Activated naive CD8-positive, alpha-beta T cell (primary cell): ENCODE data around the gene EXOSC7.

ENCODE experiments used
- H3K27ac Mint-ChIP-seq: one replicate; pipeline ENCODE4 v1.8.0; 2021; ENCODE audit warnings: mixed read lengths
- H3K27me3 Mint-ChIP-seq: one replicate; pipeline ENCODE4 v1.8.0; 2021; ENCODE audit warnings: mixed read lengths
- H3K36me3 Mint-ChIP-seq: one replicate; pipeline ENCODE4 v1.8.0; 2021; ENCODE audit warnings: mixed read lengths
- H3K4me1 Mint-ChIP-seq: one replicate; pipeline ENCODE4 v1.8.0; 2021; ENCODE audit warnings: low read depth, mixed read lengths
- H3K4me3 Mint-ChIP-seq: one replicate; pipeline ENCODE4 v1.8.0; 2021; ENCODE audit warnings: mild to moderate bottlenecking, mixed read lengths
- H3K9me3 Mint-ChIP-seq: one replicate; pipeline ENCODE4 v1.8.0; 2021; ENCODE audit warnings: low read depth, mixed read lengths

EXOSC7 gene

GRCh38 chr3:45012577-45012976, 36.5 kb downstream of the EXOSC7 start:
- H3K4me1 Mint-ChIP-seq: peaks cover 4% of the 10 kb centered on the region

GRCh38 chr3:45016916-45017315, 40.9 kb downstream of the EXOSC7 start:
- no peak overlapping the region for H3K27ac Mint-ChIP-seq
- no peaks in the 10 kb centered on the region for H3K9me3 Mint-ChIP-seq
- H3K4me1 Mint-ChIP-seq: peaks cover 19% of the 10 kb centered on the region
- no peak overlapping the region for H3K4me3 Mint-ChIP-seq
- H3K27me3 Mint-ChIP-seq: no peaks in the 10 kb centered on the region
- H3K36me3 Mint-ChIP-seq: peaks cover 16% of the 10 kb centered on the region

More at GRCh38 chr3:45012577-45012976, 36.5 kb downstream of the EXOSC7 start:
- H3K4me3 Mint-ChIP-seq: no peak overlapping the region
- H3K27me3 Mint-ChIP-seq: no peaks in the 10 kb centered on the region
- peaks cover 14% of the 10 kb centered on the region for H3K36me3 Mint-ChIP-seq
- no peaks in the 10 kb centered on the region for H3K9me3 Mint-ChIP-seq
- H3K27ac Mint-ChIP-seq: peak overlapping the region; percentile 43

DNA sequence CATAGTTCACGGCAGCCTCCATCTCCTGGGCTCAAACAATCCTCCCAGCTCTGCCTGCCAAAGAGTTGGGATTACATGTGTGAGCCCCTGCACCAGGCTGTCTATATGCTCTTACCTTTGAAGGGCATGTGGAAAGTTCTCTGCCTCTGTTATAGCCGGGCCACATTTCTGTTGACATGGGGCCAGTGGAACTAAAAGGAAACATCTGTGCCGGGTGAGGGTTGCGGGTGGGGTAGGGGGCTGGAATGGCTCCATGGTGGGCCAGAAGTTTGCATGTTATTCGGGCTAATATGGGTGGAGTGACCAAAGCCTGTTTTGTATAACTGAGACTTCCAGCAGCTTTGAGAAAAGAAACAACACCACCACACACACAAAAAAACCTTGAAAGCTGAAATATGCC, 41.8 kb downstream of the EXOSC7 start:
- peaks cover 12% of the 10 kb centered on the region for H3K36me3 Mint-ChIP-seq
- no peaks in the 10 kb centered on the region for H3K27me3 Mint-ChIP-seq
- H3K9me3 Mint-ChIP-seq: no peaks in the 10 kb centered on the region
- no peak overlapping the region for H3K4me3 Mint-ChIP-seq
- H3K4me1 Mint-ChIP-seq: peaks cover 19% of the 10 kb centered on the region
- H3K27ac Mint-ChIP-seq: no peak overlapping the region

DNA sequence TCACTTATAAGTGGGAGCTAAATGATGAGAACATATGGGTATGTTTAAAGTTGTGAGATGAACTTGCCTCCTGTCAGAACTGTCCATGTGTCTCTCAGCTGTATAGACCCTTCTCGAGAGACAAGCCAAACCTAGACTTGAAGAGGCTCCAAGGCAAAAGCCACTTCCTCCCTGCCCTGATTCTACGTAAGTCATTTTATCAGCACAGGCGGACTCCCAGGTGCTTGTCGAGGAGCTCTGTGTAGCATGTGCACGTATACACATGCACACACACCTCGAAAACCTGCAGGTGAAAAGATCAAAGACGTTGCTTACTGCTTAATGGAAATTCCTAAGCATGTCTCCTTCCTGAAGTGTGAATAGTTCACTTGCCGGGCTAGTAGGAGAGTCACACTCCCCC, 44.5 kb downstream of the EXOSC7 start:
- peaks cover 10% of the 10 kb centered on the region for H3K36me3 Mint-ChIP-seq
- no peak overlapping the region for H3K4me3 Mint-ChIP-seq
- peaks cover 19% of the 10 kb centered on the region for H3K4me1 Mint-ChIP-seq
- H3K27ac Mint-ChIP-seq: peak overlapping the region; percentile 29
- H3K9me3 Mint-ChIP-seq: no peaks in the 10 kb centered on the region
- no peaks in the 10 kb centered on the region for H3K27me3 Mint-ChIP-seq

- H3K4me1 Mint-ChIP-seq: peaks cover 20% of the 10 kb centered on the region
- no peaks in the 10 kb centered on the region for H3K9me3 Mint-ChIP-seq
- H3K27ac Mint-ChIP-seq: no peak overlapping the region
- H3K36me3 Mint-ChIP-seq: peaks cover 8% of the 10 kb centered on the region
- no peaks in the 10 kb centered on the region for H3K27me3 Mint-ChIP-seq
- no peak overlapping the region for H3K4me3 Mint-ChIP-seq
Measured at GRCh38 chr3:45021524-45022297, 45.7 kb downstream of the EXOSC7 start.

GRCh38 chr3:45023675-45024074, 47.6 kb downstream of the EXOSC7 start:
- Mint-ChIP-seq H3K36me3 (peaks cover 4% of the 10 kb centered on the region), H3K27ac (no peak overlapping the region), H3K4me3 (no peak overlapping the region), H3K9me3 (no peaks in the 10 kb centered on the region), H3K27me3 (no peaks in the 10 kb centered on the region), H3K4me1 (peaks cover 20% of the 10 kb centered on the region)

DNA sequence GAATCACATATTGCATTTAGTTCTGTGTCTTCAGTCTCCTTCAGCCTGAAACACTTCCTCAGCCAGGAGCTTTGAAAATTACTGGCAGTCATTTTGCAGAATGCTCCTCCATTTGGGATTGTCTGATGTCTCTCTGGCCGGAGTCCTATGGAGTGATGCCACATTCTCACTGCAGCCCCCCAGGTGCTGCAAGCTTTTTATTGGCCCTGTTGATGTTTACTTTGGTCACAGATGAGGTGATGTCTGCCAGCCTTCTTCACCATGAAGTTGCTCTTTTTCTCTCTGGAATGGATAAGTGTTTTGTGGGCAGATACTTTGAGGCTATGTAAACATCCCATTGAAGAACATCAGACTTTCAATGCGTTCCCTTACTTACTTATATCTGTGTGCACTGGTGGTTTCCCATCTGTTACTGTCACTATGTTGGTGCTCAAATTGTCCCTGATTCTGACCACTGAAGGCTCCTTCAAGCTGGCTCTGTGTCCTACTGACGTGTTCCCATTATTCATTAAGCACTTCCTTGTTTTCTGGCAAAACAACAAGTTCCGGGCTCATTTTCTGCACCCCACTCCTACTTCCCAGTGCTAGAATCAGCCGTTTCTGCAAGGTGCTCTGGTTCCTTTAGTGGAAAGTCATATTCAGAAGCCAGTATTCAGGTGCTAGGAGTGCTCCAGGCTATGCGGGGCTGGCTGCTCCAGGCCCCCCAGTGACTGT, 48.7 kb downstream of the EXOSC7 start:
- Mint-ChIP-seq H3K27ac (no peak overlapping the region), H3K4me3 (no peak overlapping the region), H3K4me1 (peaks cover 18% of the 10 kb centered on the region), H3K9me3 (no peaks in the 10 kb centered on the region), H3K27me3 (no peaks in the 10 kb centered on the region), H3K36me3 (peaks cover 3% of the 10 kb centered on the region)

DNA sequence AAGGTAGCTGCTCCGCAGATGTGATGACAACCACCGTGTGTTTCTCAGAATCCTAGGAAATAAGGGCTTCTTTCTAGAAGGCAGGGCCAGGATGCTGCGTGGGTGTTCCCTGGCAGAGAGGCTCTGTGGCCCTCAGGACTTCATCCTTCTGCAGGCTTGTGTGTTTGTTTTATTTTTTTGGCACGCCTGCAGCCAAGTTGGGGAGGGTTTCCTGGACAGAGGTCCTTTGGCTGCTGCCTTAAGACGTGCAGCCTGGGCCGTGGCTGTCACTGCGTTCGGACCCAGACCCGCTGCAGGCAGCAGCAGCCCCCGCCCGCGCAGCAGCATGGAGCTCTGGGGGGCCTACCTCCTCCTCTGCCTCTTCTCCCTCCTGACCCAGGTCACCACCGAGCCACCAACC, 50.0 kb downstream of the EXOSC7 start, which contains the start of gene CLEC3B:
CLEC3B (plus strand) TSS at position 266 of the 400 bp plus-strand sequence; CDS start at position 326, 60 bp downstream.
- Mint-ChIP-seq H3K36me3 (no peaks in the 10 kb centered on the region), H3K4me3 (no peak within 1 kb of the TSS), H3K27ac (no peak within 1 kb of the TSS), H3K9me3 (no peaks in the 10 kb centered on the region), H3K27me3 (no peaks in the 10 kb centered on the region), H3K4me1 (peaks cover 7% of the 10 kb centered on the region)

DNA sequence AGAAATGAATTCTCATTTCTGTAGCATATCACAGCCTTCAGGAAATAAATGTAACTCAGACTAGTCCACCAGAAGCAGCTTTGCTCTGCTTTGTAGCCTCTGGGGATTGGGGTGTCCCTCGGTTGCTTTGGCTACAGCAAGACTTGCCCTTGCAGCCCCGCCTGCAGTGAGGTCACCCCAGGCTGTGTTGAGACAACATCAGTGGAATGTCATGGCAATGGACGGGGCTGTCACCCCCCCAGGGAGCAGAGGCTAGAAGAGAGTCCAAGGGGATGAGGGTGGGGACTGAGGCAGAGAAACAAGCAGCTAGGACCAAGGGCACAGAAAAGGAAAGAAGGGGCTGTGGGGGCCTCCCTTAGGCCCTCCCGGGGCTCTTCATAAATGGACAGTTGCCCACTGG, 50.9 kb downstream of the EXOSC7 start:
- H3K4me3 Mint-ChIP-seq: no peak overlapping the region
- peaks cover 1% of the 10 kb centered on the region for H3K4me1 Mint-ChIP-seq
- no peak overlapping the region for H3K27ac Mint-ChIP-seq
- no peaks in the 10 kb centered on the region for H3K36me3 Mint-ChIP-seq
- H3K9me3 Mint-ChIP-seq: no peaks in the 10 kb centered on the region
- H3K27me3 Mint-ChIP-seq: no peaks in the 10 kb centered on the region

- Mint-ChIP-seq H3K4me1 (peaks cover 1% of the 10 kb centered on the region), H3K36me3 (no peaks in the 10 kb centered on the region), H3K27ac (no peak overlapping the region), H3K27me3 (peaks cover 3% of the 10 kb centered on the region), H3K4me3 (no peak overlapping the region), H3K9me3 (no peaks in the 10 kb centered on the region)
Measured at GRCh38 chr3:45027441-45027840, 51.4 kb downstream of the EXOSC7 start.

GRCh38 chr3:45029216-45029615, 53.2 kb downstream of the EXOSC7 start:
- H3K27ac Mint-ChIP-seq: no peak overlapping the region
- H3K4me1 Mint-ChIP-seq: peaks cover 3% of the 10 kb centered on the region
- H3K36me3 Mint-ChIP-seq: no peaks in the 10 kb centered on the region
- no peak overlapping the region for H3K4me3 Mint-ChIP-seq
- H3K27me3 Mint-ChIP-seq: peaks cover 6% of the 10 kb centered on the region
- H3K9me3 Mint-ChIP-seq: no peaks in the 10 kb centered on the region

DNA sequence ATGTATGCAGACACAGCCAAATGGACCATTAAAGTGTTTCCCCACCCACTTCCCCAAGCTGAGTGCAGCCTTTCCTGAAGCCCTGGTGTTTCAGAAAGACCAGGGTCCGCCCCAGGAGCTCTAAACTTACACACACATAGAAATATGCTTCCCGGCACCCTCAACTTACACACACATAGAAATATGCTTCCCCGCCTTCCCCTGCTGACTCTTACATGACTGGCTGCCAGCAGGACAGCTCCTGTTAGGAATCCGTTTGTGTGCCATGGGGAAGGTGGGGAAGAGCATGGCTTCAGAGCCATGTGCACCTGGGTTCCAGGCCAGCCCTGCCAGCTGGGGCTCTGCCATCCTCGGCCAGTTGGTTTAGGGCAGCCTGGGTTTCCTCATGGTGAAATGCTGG, 53.6 kb downstream of the EXOSC7 start:
- H3K27ac Mint-ChIP-seq: no peak overlapping the region
- H3K36me3 Mint-ChIP-seq: no peaks in the 10 kb centered on the region
- peaks cover 8% of the 10 kb centered on the region for H3K27me3 Mint-ChIP-seq
- H3K9me3 Mint-ChIP-seq: no peaks in the 10 kb centered on the region
- no peak overlapping the region for H3K4me3 Mint-ChIP-seq
- H3K4me1 Mint-ChIP-seq: peaks cover 8% of the 10 kb centered on the region

- peaks cover 12% of the 10 kb centered on the region for H3K27me3 Mint-ChIP-seq
- no peak overlapping the region for H3K4me3 Mint-ChIP-seq
- H3K4me1 Mint-ChIP-seq: peaks cover 22% of the 10 kb centered on the region
- no peaks in the 10 kb centered on the region for H3K9me3 Mint-ChIP-seq
- no peaks in the 10 kb centered on the region for H3K36me3 Mint-ChIP-seq
- H3K27ac Mint-ChIP-seq: no peak overlapping the region
Measured at GRCh38 chr3:45031531-45031930, 55.5 kb downstream of the EXOSC7 start.

DNA sequence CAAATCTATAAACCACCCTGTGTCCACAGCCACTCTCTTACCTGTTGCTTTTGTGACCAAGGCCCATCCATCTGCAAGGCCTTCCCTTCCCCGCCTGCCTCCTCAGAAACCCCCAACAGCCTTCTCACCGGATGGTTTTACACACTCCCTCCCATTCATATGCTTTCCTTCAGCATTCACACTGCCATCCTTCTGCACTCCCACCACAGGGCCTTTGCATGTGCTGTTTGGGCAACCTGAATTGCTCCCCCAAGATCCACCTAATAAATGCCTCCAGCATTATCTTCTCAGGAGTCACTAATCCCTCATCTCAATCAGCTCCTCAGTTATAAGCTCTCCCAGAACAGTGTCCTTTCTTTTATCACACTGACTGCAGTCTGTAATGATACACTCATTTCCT, 56.1 kb downstream of the EXOSC7 start:
- H3K27me3 Mint-ChIP-seq: peaks cover 15% of the 10 kb centered on the region
- no peak overlapping the region for H3K4me3 Mint-ChIP-seq
- no peak overlapping the region for H3K27ac Mint-ChIP-seq
- peaks cover 25% of the 10 kb centered on the region for H3K4me1 Mint-ChIP-seq
- H3K9me3 Mint-ChIP-seq: no peaks in the 10 kb centered on the region
- H3K36me3 Mint-ChIP-seq: no peaks in the 10 kb centered on the region

DNA sequence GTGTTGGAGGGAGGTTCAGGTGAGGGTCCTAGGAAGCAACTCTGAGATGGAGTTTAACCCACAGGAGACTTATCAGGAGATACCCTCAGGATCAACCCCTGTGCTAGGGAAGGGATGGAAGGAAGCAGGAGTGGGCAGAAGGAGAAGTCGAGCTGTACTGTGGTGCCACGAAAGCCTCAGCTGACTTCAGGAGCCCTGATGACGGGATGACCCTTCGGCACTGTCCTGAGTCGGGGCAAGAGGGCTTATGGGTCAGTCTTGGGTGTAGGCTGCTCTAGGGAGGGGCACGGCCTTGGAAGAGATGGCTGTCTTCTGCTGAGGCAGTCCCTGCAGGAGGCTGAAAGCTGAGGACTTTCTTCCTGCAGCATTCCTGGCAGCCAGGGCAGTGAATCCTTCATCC, 57.7 kb downstream of the EXOSC7 start:
- no peak overlapping the region for H3K4me3 Mint-ChIP-seq
- H3K27me3 Mint-ChIP-seq: peaks cover 18% of the 10 kb centered on the region
- no peaks in the 10 kb centered on the region for H3K9me3 Mint-ChIP-seq
- peaks cover 32% of the 10 kb centered on the region for H3K4me1 Mint-ChIP-seq
- no peaks in the 10 kb centered on the region for H3K36me3 Mint-ChIP-seq
- H3K27ac Mint-ChIP-seq: no peak overlapping the region
